Stimulated activated CD4-positive, alpha-beta T cell treated with anti-CD3 and anti-CD28 coated beads, TNF-alpha, amount 100 ng/mL, for 24 hours (primary cell): Measurements from ENCODE around the gene METTL27.
A peak's percentile ranks its signal among the peaks of the same experiment; 100 is the strongest.
"Not testable (repeated sequence)": the region's sequence is repeated elsewhere in the genome, so short reads cannot be mapped to it uniquely, and the experiment has no call there.

Source experiments
- DNase-seq, 3 experiments: peaks; one replicate each; pipeline ENCODE4 v3.0.0-alpha.2; 2020; ENCODE audit warnings: low read depth in 3 of 3

The METTL27 gene

DNA sequence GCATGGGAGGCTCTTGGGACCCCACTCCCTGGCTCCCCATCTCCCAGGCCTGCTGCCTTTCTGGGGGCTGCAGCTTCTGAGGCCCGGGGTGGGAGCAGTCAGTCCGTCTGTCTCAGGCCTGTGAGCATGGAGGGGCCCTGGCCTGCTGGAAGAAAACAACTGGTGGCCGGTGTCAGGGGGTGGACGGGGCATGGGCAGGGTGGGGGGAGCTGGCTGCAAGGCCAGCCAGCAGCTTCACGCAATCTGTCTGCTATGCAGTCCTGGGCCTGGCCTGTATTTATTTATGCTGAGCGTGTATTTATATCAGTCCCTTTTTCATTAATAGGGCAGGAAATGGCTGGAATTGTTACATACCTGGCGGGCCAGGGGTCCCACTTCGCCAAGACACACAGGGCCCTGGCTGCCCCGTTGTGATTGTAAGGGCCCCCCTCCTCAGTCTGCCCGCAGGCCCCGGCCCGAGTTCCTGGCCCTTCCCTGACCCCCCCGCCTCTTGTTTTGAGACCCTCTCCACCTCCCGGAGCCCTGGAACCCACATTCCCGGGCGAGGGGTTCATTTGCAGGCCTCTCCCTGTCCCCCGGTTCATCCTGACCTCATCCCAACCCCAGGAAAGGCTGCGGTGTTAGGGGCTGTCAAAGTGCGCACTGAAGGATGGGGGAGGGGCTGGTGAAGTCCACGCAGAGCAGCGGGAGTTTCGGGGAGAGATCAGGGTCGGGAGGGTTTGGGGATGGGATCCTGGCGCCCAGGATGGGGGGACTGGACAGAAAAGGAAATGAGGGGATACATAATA, 26.9 kb upstream of the METTL27 start:
- no peak for DNase-seq

- DNase-seq: no peak
Measured at GRCh38 chr7:73866446-73866767, 24.1 kb upstream of the METTL27 start.

DNA sequence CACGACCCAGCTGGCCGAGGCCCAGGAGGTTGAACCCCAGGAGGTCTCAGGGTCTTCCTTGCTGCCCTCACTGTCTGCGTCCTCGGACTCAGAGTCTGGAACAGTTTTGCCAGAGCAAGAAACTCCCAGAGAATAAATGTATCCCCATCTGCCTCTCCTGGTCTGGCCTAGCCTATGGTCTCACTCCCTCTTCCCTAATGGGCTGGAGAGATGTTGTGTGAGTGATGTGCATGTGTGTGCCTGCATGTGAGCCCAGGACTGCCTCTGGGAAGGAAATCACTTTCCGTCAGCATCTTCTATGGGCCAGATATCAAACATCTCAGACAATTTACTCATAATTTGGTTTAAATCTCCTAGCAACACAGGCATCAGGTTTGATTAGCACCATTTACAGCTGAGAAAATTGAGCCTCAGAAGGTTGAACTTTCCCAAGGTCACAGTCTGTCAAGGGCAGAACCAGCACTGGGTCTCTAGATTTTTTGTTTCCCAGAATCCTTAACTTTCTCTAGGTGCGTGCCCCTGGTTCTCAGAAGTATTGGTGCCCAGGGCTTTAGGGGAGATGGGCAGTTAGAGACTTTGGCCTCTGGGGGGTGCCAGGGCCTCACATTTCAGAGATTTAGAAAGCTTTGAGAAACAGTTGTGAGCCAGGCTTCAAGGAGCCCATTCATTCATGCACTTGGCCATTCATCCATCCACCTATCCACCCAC, 23.6 kb upstream of the METTL27 start:
- DNase-seq: no peak

DNA sequence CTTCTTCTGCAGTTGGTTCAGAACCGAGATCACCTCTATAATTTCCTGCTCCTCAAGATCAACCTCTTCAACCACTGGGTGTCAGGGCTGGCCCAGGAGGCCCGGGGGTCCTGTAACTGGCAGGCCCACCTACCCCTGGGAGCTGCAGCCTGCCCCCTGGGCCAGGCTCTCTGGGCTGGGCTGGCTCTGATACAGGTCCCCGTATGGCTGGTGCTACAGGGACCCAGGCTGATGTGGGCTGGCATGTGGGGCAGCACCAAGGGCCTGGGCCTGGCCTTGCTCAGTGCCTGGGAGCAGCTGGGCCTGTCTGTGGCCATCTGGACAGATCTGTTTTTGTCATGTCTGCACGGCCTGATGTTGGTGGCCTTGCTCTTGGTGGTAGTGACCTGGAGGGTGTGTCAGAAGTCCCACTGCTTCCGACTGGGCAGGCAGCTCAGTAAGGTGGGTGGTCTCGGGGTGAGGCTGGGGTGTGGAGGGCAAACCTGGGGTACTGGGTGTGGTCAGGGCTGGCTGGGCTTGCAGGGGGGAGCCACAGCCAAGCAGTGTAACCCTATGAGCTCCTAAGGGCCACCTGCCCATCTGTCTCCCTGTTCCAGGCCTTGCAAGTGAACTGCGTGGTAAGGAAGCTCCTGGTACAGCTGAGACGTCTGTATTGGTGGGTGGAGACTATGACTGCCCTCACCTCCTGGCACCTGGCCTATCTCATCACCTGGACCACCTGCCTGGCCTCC, 22.8 kb upstream of the METTL27 start:
- DNase-seq: no peak

- no peak for DNase-seq
Measured at GRCh38 chr7:73861305-73861704, 19.0 kb upstream of the METTL27 start.

DNA sequence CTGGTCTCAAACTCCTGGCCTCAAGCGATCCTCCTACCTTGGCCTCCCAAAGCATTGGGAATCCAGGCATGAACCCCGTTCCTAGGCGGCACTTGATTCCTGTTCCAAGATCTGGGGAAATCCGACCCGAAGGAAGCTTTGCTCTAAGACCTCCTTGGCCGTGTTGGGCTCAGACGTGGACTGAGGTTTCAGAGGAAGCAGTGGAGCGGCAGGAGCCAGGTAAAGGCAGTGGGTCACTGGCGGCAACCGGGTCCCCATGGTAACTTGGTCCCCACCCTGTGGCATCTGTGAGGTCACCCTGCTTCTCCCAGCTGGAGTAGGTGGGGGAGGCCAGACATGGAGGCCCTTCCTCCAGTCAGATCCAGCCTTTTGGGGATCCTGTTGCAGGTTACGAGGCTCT, 18.5 kb upstream of the METTL27 start, which contains the start of gene TMEM270:
TSS of gene TMEM270 (plus strand) at position 301 of the 400 bp plus-strand sequence. CDS start at position 337, 36 bp downstream.
- DNase-seq: no peak

- no peak for DNase-seq
Measured at GRCh38 chr7:73858807-73859206, 16.5 kb upstream of the METTL27 start.

DNA sequence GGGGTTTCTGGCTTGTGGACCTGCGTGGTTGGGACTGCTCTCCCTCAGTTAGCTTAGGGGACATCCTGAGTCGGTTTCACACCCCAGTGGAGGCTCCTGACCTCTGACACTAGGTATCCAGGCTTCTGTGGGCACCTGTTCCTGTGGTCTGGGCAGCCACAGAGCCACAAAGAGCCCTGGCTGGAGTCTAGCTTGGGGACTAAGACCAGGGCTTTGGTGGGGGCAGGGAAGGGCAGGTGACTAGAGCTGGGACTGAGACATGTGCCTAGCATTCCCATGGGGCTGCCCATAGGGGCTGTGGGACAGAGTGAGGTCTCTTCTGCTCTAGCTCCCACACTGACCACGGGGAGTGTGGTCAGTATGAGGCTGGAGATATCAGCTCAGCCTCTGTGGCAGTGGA, 14.6 kb upstream of the METTL27 start:
- DNase-seq: no peak

DNA sequence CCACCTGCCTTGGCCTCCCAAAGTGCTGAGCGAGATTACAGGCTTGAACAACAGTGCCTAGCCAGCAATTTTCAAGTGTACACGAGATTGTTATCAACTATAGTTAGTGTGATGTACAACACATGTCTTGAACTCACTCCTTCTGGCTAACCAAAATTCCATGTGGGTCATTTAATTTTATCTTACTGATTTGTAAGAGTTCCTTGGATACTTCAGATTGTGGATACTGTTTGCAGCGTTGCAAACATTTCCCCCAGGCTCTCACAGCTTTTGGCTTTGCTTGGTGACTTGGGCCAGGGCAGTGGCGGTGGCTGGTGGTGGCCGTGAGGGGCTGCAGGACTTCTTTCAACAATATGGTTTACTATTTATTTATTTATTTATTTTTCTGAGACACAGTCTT, 10.2 kb upstream of the METTL27 start:
- no peak for DNase-seq

- peak in 2 of 3 experiments; percentile 22 to 24 for DNase-seq
Measured at GRCh38 chr7:73851410-73852338, 9.4 kb upstream of the METTL27 start.

GRCh38 chr7:73850781-73851207, 8.5 kb upstream of the METTL27 start:
- no peak for DNase-seq

- DNase-seq: no peak
Measured at GRCh38 chr7:73847941-73848723, 5.8 kb upstream of the METTL27 start.

GRCh38 chr7:73845701-73846195, 3.4 kb upstream of the METTL27 start:
- not testable (repeated sequence) for DNase-seq

DNA sequence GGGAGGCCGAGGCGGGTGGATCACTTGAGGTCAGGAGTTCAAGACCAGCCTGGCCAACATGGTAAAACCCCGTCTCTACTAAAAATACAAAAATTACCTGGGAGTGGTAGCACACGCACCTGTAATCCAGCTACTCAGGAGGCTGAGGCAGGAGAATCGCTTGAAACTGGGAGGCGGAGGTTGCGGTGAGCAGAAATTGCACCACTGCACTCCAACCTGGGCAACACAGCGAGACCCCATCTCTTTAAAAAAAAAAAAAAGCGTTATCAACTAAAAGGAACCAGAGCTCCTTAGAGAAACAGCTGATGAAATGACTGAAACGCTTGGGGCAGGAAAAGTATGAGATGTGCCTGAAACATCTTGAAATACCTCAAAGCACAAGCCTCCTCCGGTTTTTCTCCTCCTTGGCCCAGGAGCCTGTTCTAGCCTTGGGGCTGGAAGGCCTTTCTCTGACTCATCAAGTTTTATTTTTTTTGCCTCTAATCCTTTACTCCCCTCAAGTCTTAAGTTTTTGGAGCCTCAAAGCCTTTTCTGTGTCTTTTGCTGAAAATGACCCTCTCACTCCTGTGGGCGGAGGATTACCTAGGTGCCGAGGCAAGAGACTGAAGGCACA, 2.6 kb upstream of the METTL27 start:
- DNase-seq: no peak

DNA sequence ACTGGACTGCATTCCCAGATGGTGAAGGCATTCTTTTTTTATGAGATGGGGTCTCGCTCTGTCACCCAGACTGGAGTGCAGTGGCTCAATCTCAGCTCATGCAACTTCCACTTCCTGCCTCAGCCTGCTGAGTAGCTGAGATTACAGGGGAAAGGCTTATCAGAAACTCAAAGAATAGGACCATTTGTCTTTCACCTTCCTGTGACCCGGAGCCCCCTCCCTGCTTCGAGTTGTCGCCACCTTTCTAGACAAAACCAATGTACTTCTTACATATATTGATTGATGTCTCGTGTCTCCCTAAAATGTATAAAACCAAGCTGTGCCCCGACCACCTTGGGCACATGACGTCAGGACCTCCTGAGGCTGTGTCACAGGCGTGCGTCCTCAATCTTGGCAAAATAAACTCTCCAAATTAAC, 1.8 kb upstream of the METTL27 start:
- no peak for DNase-seq

DNA sequence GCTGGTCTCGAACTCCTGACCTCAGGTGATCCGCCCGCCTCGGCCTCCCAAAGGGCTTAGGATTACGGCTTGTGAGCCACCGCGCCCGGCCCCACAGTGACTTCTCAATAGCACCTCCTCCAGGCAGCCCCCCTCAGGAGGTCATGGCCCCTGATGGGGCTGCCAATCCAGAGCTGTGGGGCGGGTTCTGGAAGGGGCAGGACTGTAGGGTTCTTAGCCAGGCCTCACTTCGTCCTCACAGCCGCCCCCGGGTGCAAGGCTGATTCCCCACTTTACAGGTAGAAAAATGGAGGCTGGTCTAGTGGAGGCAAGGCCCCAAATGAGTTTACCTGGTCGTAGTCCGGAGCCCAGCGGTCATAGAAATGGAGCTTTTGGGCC, 638 bp downstream of the METTL27 start:
- DNase-seq: no peak

GRCh38 chr7:73840715-73841379, 1.5 kb downstream of the METTL27 start:
- no peak for DNase-seq

DNA sequence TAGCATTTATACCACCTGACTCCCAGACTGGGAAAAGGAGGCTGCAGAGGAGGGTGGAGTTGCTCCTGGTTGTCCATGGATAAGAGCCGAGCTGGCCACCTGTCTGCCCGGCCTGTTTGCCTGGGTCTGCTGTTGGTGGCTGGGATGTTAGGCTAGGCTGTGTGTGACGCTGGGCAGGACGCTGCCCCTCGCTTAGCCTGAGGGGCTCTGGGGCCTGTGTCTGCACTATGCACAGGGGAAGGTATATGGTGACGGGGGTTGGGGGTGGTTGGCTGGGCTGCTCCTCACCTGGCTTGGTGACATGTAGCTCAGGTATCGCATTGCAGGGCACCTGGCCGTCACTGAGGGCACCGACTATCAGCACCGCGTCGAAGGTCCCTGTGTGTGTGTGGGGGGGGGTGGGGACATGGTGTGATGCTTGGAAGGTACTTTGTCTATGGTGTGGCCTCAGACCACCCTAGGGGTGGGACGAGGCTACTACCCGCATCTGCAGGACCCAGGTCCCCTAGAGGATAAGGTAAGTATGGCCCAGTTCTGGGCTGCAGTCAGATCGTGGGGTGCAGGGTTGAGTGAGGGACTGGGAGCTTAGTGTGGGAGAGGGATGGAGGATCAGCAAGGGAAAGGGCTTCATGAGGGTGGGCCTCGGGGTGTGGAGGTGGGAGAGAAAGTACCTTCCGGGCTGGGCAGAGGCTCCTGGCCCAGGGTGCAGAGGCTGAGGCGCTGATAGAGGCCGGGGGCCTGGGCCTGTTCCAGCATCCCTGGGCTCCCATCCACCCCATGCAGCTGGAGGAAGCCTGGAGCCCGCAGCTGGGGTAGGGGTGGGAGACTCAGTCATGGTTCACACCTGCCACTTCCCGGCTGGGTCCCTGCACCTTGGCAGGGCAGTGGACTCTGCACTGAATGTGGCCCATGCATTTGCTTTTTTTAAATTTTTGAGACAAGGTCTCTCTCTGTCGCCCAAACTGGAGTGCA, 2.3 kb downstream of the METTL27 start:
- DNase-seq: no peak
